ENCODE results near the gene PCBP4. TPM values are rescaled to one million over a fixed set of nuclear protein-coding genes. Genes with fewer than 3 reads are reported as not detected.

PCBP4 gene
- total RNA-seq, 1 donor from 2014 or later: 60.6 TPM

- peaks cover 3% of the 10 kb centered on the region for H3K36me3 Mint-ChIP-seq (ENCODE audit: low read depth, unreplicated experiment)
- no peak for TF ChIP-seq CTCF (IDR thresholded peaks at IDR 0.05; ENCODE audit: unreplicated experiment)
- peak overlapping the region; percentile 91 for H3K4me3 Mint-ChIP-seq (ENCODE audit: unreplicated experiment)
- no peaks in the 10 kb centered on the region for H3K9me3 Mint-ChIP-seq (ENCODE audit: unreplicated experiment)
- H3K4me1 Mint-ChIP-seq (ENCODE audit: unreplicated experiment): peaks cover 18% of the 10 kb centered on the region
- H3K27ac Mint-ChIP-seq (ENCODE audit: unreplicated experiment): peak overlapping the region; percentile 36
- no peak for DNase-seq (ENCODE audit: low spot score)
- H3K27me3 Mint-ChIP-seq (ENCODE audit: unreplicated experiment): peaks cover 14% of the 10 kb centered on the region
These were observed 301 bp downstream of the PCBP4 start for GRCh38 chr3:51966922-51967383.

GRCh38 chr3:51966486-51966885, 768 bp downstream of the PCBP4 start:
- Mint-ChIP-seq H3K36me3 (ENCODE audit: low read depth, unreplicated experiment) (peaks cover 3% of the 10 kb centered on the region), H3K27me3 (ENCODE audit: unreplicated experiment) (peaks cover 17% of the 10 kb centered on the region), H3K27ac (ENCODE audit: unreplicated experiment) (peak overlapping the region; percentile 36), H3K9me3 (ENCODE audit: unreplicated experiment) (no peaks in the 10 kb centered on the region), H3K4me3 (ENCODE audit: unreplicated experiment) (peak overlapping the region; percentile 91), H3K4me1 (ENCODE audit: unreplicated experiment) (peaks cover 18% of the 10 kb centered on the region)
- TF ChIP-seq CTCF (IDR thresholded peaks at IDR 0.05; ENCODE audit: unreplicated experiment): no peak
- DNase-seq (ENCODE audit: low spot score): no peak

GRCh38 chr3:51966016-51966415, 1.2 kb downstream of the PCBP4 start:
- Mint-ChIP-seq H3K27ac (ENCODE audit: unreplicated experiment) (no peak overlapping the region), H3K4me1 (ENCODE audit: unreplicated experiment) (peaks cover 18% of the 10 kb centered on the region), H3K27me3 (ENCODE audit: unreplicated experiment) (peaks cover 20% of the 10 kb centered on the region), H3K9me3 (ENCODE audit: unreplicated experiment) (no peaks in the 10 kb centered on the region), H3K36me3 (ENCODE audit: low read depth, unreplicated experiment) (peaks cover 3% of the 10 kb centered on the region), H3K4me3 (ENCODE audit: unreplicated experiment) (peak overlapping the region; percentile 91)
- DNase-seq (ENCODE audit: low spot score): no peak
- TF ChIP-seq CTCF (IDR thresholded peaks at IDR 0.05; ENCODE audit: unreplicated experiment): no peak

GRCh38 chr3:51964521-51964920, 2.7 kb downstream of the PCBP4 start:
- Mint-ChIP-seq H3K4me1 (ENCODE audit: unreplicated experiment) (peaks cover 18% of the 10 kb centered on the region), H3K4me3 (ENCODE audit: unreplicated experiment) (no peak overlapping the region), H3K27me3 (ENCODE audit: unreplicated experiment) (peaks cover 17% of the 10 kb centered on the region), H3K9me3 (ENCODE audit: unreplicated experiment) (no peaks in the 10 kb centered on the region), H3K27ac (ENCODE audit: unreplicated experiment) (no peak overlapping the region), H3K36me3 (ENCODE audit: low read depth, unreplicated experiment) (peaks cover 3% of the 10 kb centered on the region)
- no peak for DNase-seq (ENCODE audit: low spot score)
- no peak for TF ChIP-seq CTCF (IDR thresholded peaks at IDR 0.05; ENCODE audit: unreplicated experiment)

GRCh38 chr3:51963951-51964451, 3.3 kb downstream of the PCBP4 start:
- no peak for DNase-seq (ENCODE audit: low spot score)
- H3K4me3 Mint-ChIP-seq (ENCODE audit: unreplicated experiment): no peak overlapping the region
- no peak overlapping the region for H3K27ac Mint-ChIP-seq (ENCODE audit: unreplicated experiment)
- peaks cover under 1% of the 10 kb centered on the region for H3K36me3 Mint-ChIP-seq (ENCODE audit: low read depth, unreplicated experiment)
- TF ChIP-seq CTCF (IDR thresholded peaks at IDR 0.05; ENCODE audit: unreplicated experiment): no peak
- peaks cover 14% of the 10 kb centered on the region for H3K4me1 Mint-ChIP-seq (ENCODE audit: unreplicated experiment)
- H3K27me3 Mint-ChIP-seq (ENCODE audit: unreplicated experiment): peaks cover 18% of the 10 kb centered on the region
- no peaks in the 10 kb centered on the region for H3K9me3 Mint-ChIP-seq (ENCODE audit: unreplicated experiment)

All from endothelial cell (in vitro differentiated cells).